ENCODE measurements around the gene CCIN. TPM values are rescaled to one million over a fixed set of nuclear protein-coding genes. Genes with fewer than 3 reads are reported as not detected.

CCIN gene
- total RNA-seq, 4 donors from 2014 or later = not detected

DNA sequence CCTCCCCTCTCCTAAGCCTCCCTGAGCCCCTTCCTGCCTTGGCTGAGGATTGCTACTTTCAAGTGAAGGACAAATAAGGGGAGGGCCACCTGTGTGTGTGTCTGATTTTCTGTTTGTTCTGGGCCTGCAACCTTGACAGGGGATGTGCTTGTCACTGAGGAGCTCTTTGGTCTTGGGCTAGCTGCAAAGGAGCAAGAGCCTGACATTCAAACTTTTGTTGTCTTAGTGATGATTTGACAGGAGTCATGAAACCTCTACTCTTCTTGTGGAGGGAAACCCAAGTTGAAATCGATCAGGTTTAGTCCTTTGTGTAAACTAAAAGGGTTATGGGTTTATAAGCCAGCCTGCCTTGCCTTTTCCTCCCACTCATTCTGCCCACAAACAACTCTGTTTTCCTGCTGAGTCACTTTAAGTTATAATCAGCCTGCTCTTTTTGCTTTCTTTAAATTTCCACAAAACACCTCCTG lies 38.4 kb downstream of the CCIN start:
- TF ChIP-seq EP300 (IDR thresholded peaks at IDR 0.05; ENCODE audit: low read depth) (no peak), POLR2A (IDR thresholded peaks at IDR 0.05) (no peak), POLR2AphosphoS5 (IDR thresholded peaks at IDR 0.05) (no peak)
- TF ChIP-seq, protein P1, sequence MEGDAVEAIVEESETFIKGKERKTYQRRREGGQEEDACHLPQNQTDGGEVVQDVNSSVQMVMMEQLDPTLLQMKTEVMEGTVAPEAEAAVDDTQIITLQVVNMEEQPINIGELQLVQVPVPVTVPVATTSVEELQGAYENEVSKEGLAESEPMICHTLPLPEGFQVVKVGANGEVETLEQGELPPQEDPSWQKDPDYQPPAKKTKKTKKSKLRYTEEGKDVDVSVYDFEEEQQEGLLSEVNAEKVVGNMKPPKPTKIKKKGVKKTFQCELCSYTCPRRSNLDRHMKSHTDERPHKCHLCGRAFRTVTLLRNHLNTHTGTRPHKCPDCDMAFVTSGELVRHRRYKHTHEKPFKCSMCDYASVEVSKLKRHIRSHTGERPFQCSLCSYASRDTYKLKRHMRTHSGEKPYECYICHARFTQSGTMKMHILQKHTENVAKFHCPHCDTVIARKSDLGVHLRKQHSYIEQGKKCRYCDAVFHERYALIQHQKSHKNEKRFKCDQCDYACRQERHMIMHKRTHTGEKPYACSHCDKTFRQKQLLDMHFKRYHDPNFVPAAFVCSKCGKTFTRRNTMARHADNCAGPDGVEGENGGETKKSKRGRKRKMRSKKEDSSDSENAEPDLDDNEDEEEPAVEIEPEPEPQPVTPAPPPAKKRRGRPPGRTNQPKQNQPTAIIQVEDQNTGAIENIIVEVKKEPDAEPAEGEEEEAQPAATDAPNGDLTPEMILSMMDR (IDR thresholded peaks at IDR 0.05) = no peak
- no peaks in the 10 kb centered on the region for H3K27me3 ChIP-seq
- H3K36me3 ChIP-seq = peaks cover 0 to 49% (median 21%) of the 10 kb centered on the region in 4 donors
- no peak for DNase-seq
- H3K4me1 ChIP-seq = peaks cover 0 to 14% (median 6%) of the 10 kb centered on the region in 4 donors
- in situ Hi-C loops (cut with MboI; ENCODE audit: low pct_ligation_motif_present in 1 of 4, low pct_unique_long_range_greater_than_20kb in 1 of 4, low sequenced_read_pairs in 3 of 4) (loop anchor here in 1 of 4 donors (25.0 kb wide), 1 partner anchor 130 kb away; no protein-coding TSS in a partner anchor), intact Hi-C loops (cut with DNase I; ENCODE audit: low total_unique reads) (no loop called here)
- H3K4me3 ChIP-seq = no peak overlapping the region
- no peaks in the 10 kb centered on the region for H3K9me3 ChIP-seq
- WGBS, 2 donors (ENCODE audit: low coverage in 1 of 2) = 16% methylated on average over 1 of the region's 1 CpG; no CpG with 5 or more reads in 1 of the 2 donors
- no peak overlapping the region for H3K27ac ChIP-seq

DNA sequence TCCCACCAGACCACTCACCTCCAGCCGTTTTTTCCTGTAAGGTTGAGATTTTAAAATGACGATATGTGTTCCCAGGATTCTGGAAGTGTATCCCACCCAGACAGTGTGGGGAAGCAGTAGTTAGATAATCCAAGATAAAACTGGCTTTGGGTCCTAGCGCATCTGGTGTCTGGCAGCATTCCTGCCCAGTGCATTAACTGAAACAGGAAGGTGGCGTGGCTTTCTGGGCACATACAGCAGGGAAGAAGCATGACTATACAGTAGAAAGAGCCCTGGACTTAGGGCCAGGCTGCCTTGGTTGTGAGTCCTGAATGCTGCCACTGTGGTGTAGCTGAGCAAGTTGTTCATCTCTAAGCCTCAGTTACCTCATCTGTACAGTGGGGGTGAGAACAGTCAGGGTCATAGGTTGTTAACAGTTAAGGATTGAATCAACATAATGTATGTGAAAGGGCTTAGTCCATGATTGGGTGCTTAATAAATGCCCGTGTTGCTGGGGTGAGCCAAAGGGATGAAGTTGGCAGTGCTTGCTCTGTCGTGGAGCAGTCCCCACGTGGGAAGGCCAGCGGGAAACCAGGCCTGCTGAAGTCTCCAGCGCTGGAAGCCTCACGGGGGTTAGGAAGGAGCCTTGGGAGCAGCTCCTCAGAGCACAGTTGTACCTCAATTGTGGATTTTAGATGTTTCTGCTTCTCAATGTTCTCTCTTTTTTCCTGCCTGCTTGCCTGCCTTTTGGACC lies 39.5 kb downstream of the CCIN start:
- no peak for DNase-seq
- 84 to 91% methylated on average over 3 to 10 of the region's 10 CpGs for WGBS, 2 donors (ENCODE audit: low coverage in 1 of 2)
- TF ChIP-seq, protein P1 (IDR thresholded peaks at IDR 0.05) = no peak
- TF ChIP-seq EP300 (IDR thresholded peaks at IDR 0.05; ENCODE audit: low read depth) (no peak), POLR2A (IDR thresholded peaks at IDR 0.05) (no peak), POLR2AphosphoS5 (IDR thresholded peaks at IDR 0.05) (no peak)
- in situ Hi-C loops (cut with MboI; ENCODE audit: low pct_ligation_motif_present in 1 of 4, low pct_unique_long_range_greater_than_20kb in 1 of 4, low sequenced_read_pairs in 3 of 4) = loop anchor here in 1 of 4 donors (25.0 kb wide), 1 partner anchor 129 kb away; no protein-coding TSS in a partner anchor
- Histone ChIP-seq H3K27me3 (no peaks in the 10 kb centered on the region), H3K9me3 (no peaks in the 10 kb centered on the region), H3K4me3 (no peak overlapping the region), H3K4me1 (peaks cover 0 to 14% (median 6%) of the 10 kb centered on the region in 4 donors), H3K36me3 (peaks cover 0 to 47% (median 16%) of the 10 kb centered on the region in 4 donors), H3K27ac (no peak overlapping the region)
- intact Hi-C loops (cut with DNase I; ENCODE audit: low total_unique reads) = no loop called here

DNA sequence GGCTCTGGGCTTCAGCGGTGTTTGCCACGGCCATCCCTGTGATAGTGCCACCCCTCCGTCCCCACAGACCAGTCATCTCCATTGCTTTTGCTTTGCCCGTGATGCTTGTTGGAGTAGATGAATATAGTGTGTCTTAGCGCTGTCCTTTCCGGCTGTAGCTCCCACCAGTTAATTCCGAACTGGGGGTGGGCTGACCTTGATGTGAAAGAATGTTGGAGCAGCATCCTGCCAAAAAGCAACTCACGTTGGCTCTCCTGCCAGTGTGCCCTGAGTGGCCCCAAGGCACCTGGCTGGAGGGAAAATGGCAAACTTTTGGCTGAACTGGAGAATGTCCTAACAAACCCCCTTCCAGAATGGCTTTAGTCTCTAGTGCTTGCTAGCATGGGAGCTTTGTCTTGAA lies 41.5 kb downstream of the CCIN start:
- intact Hi-C loops (cut with DNase I; ENCODE audit: low total_unique reads) (loop anchor here (1.0 kb wide), 1 partner anchor 11 kb away; no protein-coding TSS in a partner anchor), in situ Hi-C loops (cut with MboI; ENCODE audit: low pct_ligation_motif_present in 1 of 4, low pct_unique_long_range_greater_than_20kb in 1 of 4, low sequenced_read_pairs in 3 of 4) (loop anchor here in 1 of 4 donors (25.0 kb wide), 1 partner anchor 127 kb away; no protein-coding TSS in a partner anchor)
- WGBS, 2 donors (ENCODE audit: low coverage in 1 of 2) = 60 to 94% methylated on average over 1 to 8 of the region's 8 CpGs
- no peak overlapping the region for H3K4me3 ChIP-seq
- DNase-seq = no peak
- H3K9me3 ChIP-seq = no peaks in the 10 kb centered on the region
- no peak overlapping the region for H3K27ac ChIP-seq
- peaks cover 0 to 23% (median 6%) of the 10 kb centered on the region in 4 donors for H3K4me1 ChIP-seq
- H3K27me3 ChIP-seq = no peaks in the 10 kb centered on the region
- TF ChIP-seq POLR2A (IDR thresholded peaks at IDR 0.05) (no peak), EP300 (IDR thresholded peaks at IDR 0.05; ENCODE audit: low read depth) (no peak), POLR2AphosphoS5 (IDR thresholded peaks at IDR 0.05) (no peak)
- TF ChIP-seq, protein P1 (IDR thresholded peaks at IDR 0.05) = no peak
- H3K36me3 ChIP-seq = peaks cover 0 to 39% (median 7%) of the 10 kb centered on the region in 4 donors

DNA sequence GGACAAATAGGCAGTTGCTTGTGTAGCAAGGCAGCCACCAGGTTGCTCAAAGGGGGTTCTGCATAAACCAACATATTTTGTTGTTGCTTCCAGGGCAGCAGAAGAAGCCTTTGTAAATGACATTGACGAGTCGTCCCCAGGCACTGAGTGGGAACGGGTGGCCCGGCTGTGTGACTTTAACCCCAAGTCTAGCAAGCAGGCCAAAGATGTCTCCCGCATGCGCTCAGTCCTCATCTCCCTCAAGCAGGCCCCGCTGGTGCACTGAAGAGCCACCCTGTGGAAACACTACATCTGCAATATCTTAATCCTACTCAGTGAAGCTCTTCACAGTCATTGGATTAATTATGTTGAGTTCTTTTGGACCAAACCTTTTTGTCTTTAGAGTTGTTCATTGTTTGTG lies 42.3 kb downstream of the CCIN start:
- H3K4me3 ChIP-seq = no peak overlapping the region
- WGBS, 2 donors (ENCODE audit: low coverage in 1 of 2) = 86 to 87% methylated on average over 6 to 7 of the region's 7 CpGs
- no peak overlapping the region for H3K27ac ChIP-seq
- peaks cover 0 to 23% (median 6%) of the 10 kb centered on the region in 4 donors for H3K4me1 ChIP-seq
- intact Hi-C loops (cut with DNase I; ENCODE audit: low total_unique reads) = loop anchor here (1.0 kb wide), 1 partner anchor 10 kb away; no protein-coding TSS in a partner anchor
- DNase-seq = no peak
- in situ Hi-C loops (cut with MboI; ENCODE audit: low pct_ligation_motif_present in 1 of 4, low pct_unique_long_range_greater_than_20kb in 1 of 4, low sequenced_read_pairs in 3 of 4) = loop anchor here in 1 of 4 donors (25.0 kb wide), 1 partner anchor 126 kb away; no protein-coding TSS in a partner anchor
- H3K27me3 ChIP-seq = no peaks in the 10 kb centered on the region
- TF ChIP-seq, protein P1 (IDR thresholded peaks at IDR 0.05) = no peak
- TF ChIP-seq POLR2AphosphoS5 (IDR thresholded peaks at IDR 0.05) = no peak
- TF ChIP-seq EP300 (IDR thresholded peaks at IDR 0.05; ENCODE audit: low read depth) = no peak
- no peak for TF ChIP-seq POLR2A (IDR thresholded peaks at IDR 0.05)
- no peaks in the 10 kb centered on the region for H3K9me3 ChIP-seq
- H3K36me3 ChIP-seq = peaks cover 0 to 31% (median 8%) of the 10 kb centered on the region in 4 donors

Data from transverse colon (tissue), 4 donors.